Measurements from ENCODE around the gene SIRT2.

DNA sequence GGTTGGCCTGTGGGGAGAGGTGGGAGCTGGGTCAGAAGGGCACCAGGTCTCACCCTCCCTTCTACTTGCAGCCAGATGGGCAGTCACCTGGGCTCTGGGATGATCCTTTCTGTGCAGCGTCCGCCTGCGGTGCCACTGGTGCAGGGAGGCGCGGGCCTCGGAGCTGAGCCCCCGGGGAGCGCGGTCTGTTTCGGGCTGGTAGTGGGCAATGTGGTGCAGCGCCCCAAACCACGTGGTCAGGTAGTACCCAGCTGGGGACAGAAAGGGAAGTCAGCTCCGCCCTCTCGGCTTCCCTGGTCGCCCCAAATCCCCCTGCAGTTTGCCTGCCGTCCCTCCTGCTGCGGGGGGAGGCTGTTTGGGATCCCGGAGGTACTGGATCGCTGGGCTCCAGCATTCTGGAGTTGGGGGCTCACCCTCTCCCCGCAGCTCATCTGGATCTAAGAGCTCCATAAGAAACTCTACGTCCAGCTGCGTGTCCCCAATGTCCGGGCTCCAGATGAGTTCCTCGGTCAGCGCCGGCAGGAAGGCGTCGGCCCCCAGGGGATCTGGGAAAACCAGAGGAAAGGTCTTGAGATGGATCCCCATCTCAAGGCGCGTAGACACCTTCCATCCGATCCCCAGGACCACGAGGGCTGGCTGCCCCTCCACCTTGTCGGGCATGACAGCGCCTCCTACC is 30.1 kb downstream of the SIRT2 start:
- no peak for TF ChIP-seq CEBPB (IDR thresholded peaks at IDR 0.05; ENCODE audit: low read depth, low read length)
- TF ChIP-seq CREB1 (IDR thresholded peaks at IDR 0.05) = no peak
- TF ChIP-seq, protein P1, sequence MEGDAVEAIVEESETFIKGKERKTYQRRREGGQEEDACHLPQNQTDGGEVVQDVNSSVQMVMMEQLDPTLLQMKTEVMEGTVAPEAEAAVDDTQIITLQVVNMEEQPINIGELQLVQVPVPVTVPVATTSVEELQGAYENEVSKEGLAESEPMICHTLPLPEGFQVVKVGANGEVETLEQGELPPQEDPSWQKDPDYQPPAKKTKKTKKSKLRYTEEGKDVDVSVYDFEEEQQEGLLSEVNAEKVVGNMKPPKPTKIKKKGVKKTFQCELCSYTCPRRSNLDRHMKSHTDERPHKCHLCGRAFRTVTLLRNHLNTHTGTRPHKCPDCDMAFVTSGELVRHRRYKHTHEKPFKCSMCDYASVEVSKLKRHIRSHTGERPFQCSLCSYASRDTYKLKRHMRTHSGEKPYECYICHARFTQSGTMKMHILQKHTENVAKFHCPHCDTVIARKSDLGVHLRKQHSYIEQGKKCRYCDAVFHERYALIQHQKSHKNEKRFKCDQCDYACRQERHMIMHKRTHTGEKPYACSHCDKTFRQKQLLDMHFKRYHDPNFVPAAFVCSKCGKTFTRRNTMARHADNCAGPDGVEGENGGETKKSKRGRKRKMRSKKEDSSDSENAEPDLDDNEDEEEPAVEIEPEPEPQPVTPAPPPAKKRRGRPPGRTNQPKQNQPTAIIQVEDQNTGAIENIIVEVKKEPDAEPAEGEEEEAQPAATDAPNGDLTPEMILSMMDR (IDR thresholded peaks at IDR 0.05; ENCODE audit: control extremely low read depth in 1 of 3, insufficient read depth in 1 of 3, low read depth in 1 of 3, low read length in 3 of 3) = no peak
- no peak for TF ChIP-seq RAD21 (IDR thresholded peaks at IDR 0.05 in 1 of 2, conservative IDR thresholded peaks at IDR 0.05 in 1 of 2; ENCODE audit: low read depth in 2 of 2, low read length in 2 of 2)
- TF ChIP-seq POLR2A (IDR thresholded peaks at IDR 0.05; ENCODE audit: control extremely low read depth in 1 of 2, low read depth in 2 of 2, low read length in 2 of 2) = no peak
- TF ChIP-seq EZH2 (IDR thresholded peaks at IDR 0.05; ENCODE audit: low read depth, low read length, severe bottlenecking) = no peak
- TF ChIP-seq EGR1 (IDR thresholded peaks at IDR 0.05; ENCODE audit: borderline replicate concordance, low read depth, low read length) = no peak
- TF ChIP-seq RFX5 (IDR thresholded peaks at IDR 0.05; ENCODE audit: borderline replicate concordance, low read depth, low read length) = no peak

Measured in H1 (cell line).